ENCODE results near the gene ZNF865. TPM values are rescaled to one million over a fixed set of nuclear protein-coding genes. Genes with fewer than 3 reads are reported as not detected.

The ZNF865 gene
- total RNA-seq, 4 donors from 2014 or later, result 2.2 to 6.3 (median 3.8) TPM

GRCh38 chr19:55632463-55632834, 27.0 kb downstream of the ZNF865 start:
- TF ChIP-seq CTCF (IDR thresholded peaks at IDR 0.05), result peak in 2 of 3 donors; percentile 53 to 55
- ATAC-seq (ENCODE audit: low FRiP score) (peak; percentile 61), DNase-seq (ENCODE audit: low spot score) (peak; percentile 100)

GRCh38 chr19:55633861-55634260, 28.4 kb downstream of the ZNF865 start:
- DNase-seq (ENCODE audit: low spot score) (no peak), ATAC-seq (ENCODE audit: low FRiP score) (no peak)
- no peak for TF ChIP-seq CTCF (IDR thresholded peaks at IDR 0.05)

- DNase-seq (ENCODE audit: low spot score) (no peak), ATAC-seq (ENCODE audit: low FRiP score) (peak; percentile 5)
- no peak for TF ChIP-seq CTCF (IDR thresholded peaks at IDR 0.05)
These were observed 29.9 kb downstream of the ZNF865 start for GRCh38 chr19:55635334-55635717.

GRCh38 chr19:55635856-55636440, 30.5 kb downstream of the ZNF865 start:
- TF ChIP-seq CTCF (IDR thresholded peaks at IDR 0.05), result no peak
- DNase-seq (ENCODE audit: low spot score) (no peak), ATAC-seq (ENCODE audit: low FRiP score) (no peak)

- DNase-seq (ENCODE audit: low spot score), result no peak
- TF ChIP-seq CTCF (IDR thresholded peaks at IDR 0.05), result no peak
- ATAC-seq (ENCODE audit: low FRiP score), result no peak
These were observed 31.3 kb downstream of the ZNF865 start for GRCh38 chr19:55636723-55637122.

- no peak for ATAC-seq (ENCODE audit: low FRiP score)
- no peak for TF ChIP-seq CTCF (IDR thresholded peaks at IDR 0.05)
- no peak for DNase-seq (ENCODE audit: low spot score)
These were observed 32.1 kb downstream of the ZNF865 start for GRCh38 chr19:55637534-55637933.

- no peak for TF ChIP-seq CTCF (IDR thresholded peaks at IDR 0.05)
- DNase-seq (ENCODE audit: low spot score) (no peak), ATAC-seq (ENCODE audit: low FRiP score) (no peak)
These were observed 33.5 kb downstream of the ZNF865 start for GRCh38 chr19:55638864-55639359.

Data from omental fat pad (tissue), 4 donors.